ENCODE measurements around the gene ITGA2. TPM values are rescaled to one million over a fixed set of nuclear protein-coding genes. Genes with fewer than 3 reads are reported as not detected.
A peak's percentile ranks its signal among the peaks of the same experiment; 100 is the strongest.

Gene ITGA2
- total RNA-seq, 3 donors from 2014 or later = 0.80 to 33.7 (median 11.8) TPM

GRCh38 chr5:53095931-53096525, 106.9 kb downstream of the ITGA2 start:
- no peak overlapping the region for H3K4me3 ChIP-seq
- peak; percentile 52 to 58 for DNase-seq (ENCODE audit: low spot score in 2 of 2)
- H3K9me3 ChIP-seq = no peaks in the 10 kb centered on the region
- no peaks in the 10 kb centered on the region for H3K36me3 ChIP-seq
- intact Hi-C loops (cut with DNase I; ENCODE audit: low total_unique reads) = loop anchor here (10.0 kb wide), 1 partner anchor 151 kb away; no protein-coding TSS in a partner anchor
- H3K27ac ChIP-seq = no peak overlapping the region
- TF ChIP-seq CTCF (IDR thresholded peaks at IDR 0.05) = peak; percentile 76 to 85 (median 79)
- TF ChIP-seq POLR2AphosphoS5 (IDR thresholded peaks at IDR 0.05) = no peak
- no peak for TF ChIP-seq POLR2A (IDR thresholded peaks at IDR 0.05)
- no peaks in the 10 kb centered on the region for H3K27me3 ChIP-seq
- no peaks in the 10 kb centered on the region for H3K4me1 ChIP-seq

- intact Hi-C loops (cut with DNase I; ENCODE audit: low total_unique reads) = loop anchor here (10.0 kb wide), 1 partner anchor 155 kb away; no protein-coding TSS in a partner anchor
- Histone ChIP-seq H3K36me3 (no peaks in the 10 kb centered on the region), H3K4me3 (no peak overlapping the region), H3K4me1 (no peaks in the 10 kb centered on the region), H3K27me3 (no peaks in the 10 kb centered on the region), H3K27ac (no peak overlapping the region), H3K9me3 (no peaks in the 10 kb centered on the region)
- TF ChIP-seq POLR2AphosphoS5 (IDR thresholded peaks at IDR 0.05) = no peak
- no peak for TF ChIP-seq POLR2A (IDR thresholded peaks at IDR 0.05)
- TF ChIP-seq CTCF (IDR thresholded peaks at IDR 0.05) = no peak
- DNase-seq (ENCODE audit: low spot score in 2 of 2) = no peak
Measured at GRCh38 chr5:53099546-53099945, 110.4 kb downstream of the ITGA2 start.

- intact Hi-C loops (cut with DNase I; ENCODE audit: low total_unique reads) = no loop called here
- Histone ChIP-seq H3K4me1 (no peaks in the 10 kb centered on the region), H3K4me3 (no peak overlapping the region), H3K9me3 (no peaks in the 10 kb centered on the region), H3K27me3 (no peaks in the 10 kb centered on the region), H3K27ac (no peak overlapping the region), H3K36me3 (no peaks in the 10 kb centered on the region)
- no peak for DNase-seq (ENCODE audit: low spot score in 2 of 2)
- TF ChIP-seq CTCF (IDR thresholded peaks at IDR 0.05) (no peak), POLR2AphosphoS5 (IDR thresholded peaks at IDR 0.05) (no peak), POLR2A (IDR thresholded peaks at IDR 0.05) (no peak)
Measured at GRCh38 chr5:53100606-53101005, 111.5 kb downstream of the ITGA2 start.

GRCh38 chr5:53105611-53106300, 116.6 kb downstream of the ITGA2 start:
- H3K9me3 ChIP-seq = no peaks in the 10 kb centered on the region
- no peak for DNase-seq (ENCODE audit: low spot score in 2 of 2)
- H3K27ac ChIP-seq = no peak overlapping the region
- intact Hi-C loops (cut with DNase I; ENCODE audit: low total_unique reads) = no loop called here
- no peaks in the 10 kb centered on the region for H3K36me3 ChIP-seq
- H3K27me3 ChIP-seq = no peaks in the 10 kb centered on the region
- H3K4me1 ChIP-seq = peaks cover 0 to 4% of the 10 kb centered on the region in 2 donors
- TF ChIP-seq POLR2A (IDR thresholded peaks at IDR 0.05) (no peak), POLR2AphosphoS5 (IDR thresholded peaks at IDR 0.05) (no peak), CTCF (IDR thresholded peaks at IDR 0.05) (no peak)
- H3K4me3 ChIP-seq = no peak overlapping the region

GRCh38 chr5:53109056-53109442, 119.9 kb downstream of the ITGA2 start:
- no peaks in the 10 kb centered on the region for H3K9me3 ChIP-seq
- H3K4me3 ChIP-seq = peak overlapping the region; percentile 76 to 89 (median 79)

More at GRCh38 chr5:53109056-53109442, 119.9 kb downstream of the ITGA2 start:
- no peaks in the 10 kb centered on the region for H3K27me3 ChIP-seq
- intact Hi-C loops (cut with DNase I; ENCODE audit: low total_unique reads) = no loop called here
- no peaks in the 10 kb centered on the region for H3K36me3 ChIP-seq
- TF ChIP-seq POLR2AphosphoS5 (IDR thresholded peaks at IDR 0.05) (no peak), POLR2A (IDR thresholded peaks at IDR 0.05) (no peak), CTCF (IDR thresholded peaks at IDR 0.05) (no peak)
- peaks cover 0 to 4% of the 10 kb centered on the region in 2 donors for H3K4me1 ChIP-seq
- no peak for DNase-seq (ENCODE audit: low spot score in 2 of 2)
- peak overlapping the region; percentile 83 for H3K27ac ChIP-seq
